Naive thymus-derived CD4-positive, alpha-beta T cell (primary cell): ENCODE measurements around the gene TCAF1. TPM values are rescaled to one million over a fixed set of nuclear protein-coding genes. Genes with fewer than 3 reads are reported as not detected.
"Not testable (repeated sequence)": the region's sequence is repeated elsewhere in the genome, so short reads cannot be mapped to it uniquely, and the experiment has no call there.

ENCODE experiments used
- ATAC-seq: fragments of 150-1000 bp; cut with Tn5 transposase; 2 replicates; pipeline ENCODE4 v1.10.0; 2021; ENCODE audit warnings: mild to moderate bottlenecking, moderate library complexity
- CTCF ChIA-PET: fragments of 350-600 bp; sonication (Branson Sonifier 250); formaldehyde crosslinking; loops from one replicate; lab custom pipeline; 2021; ENCODE audit warnings: antibody characterized with exemption; lab: Charles Lee
- POLR2A ChIA-PET: fragments of 350-600 bp; sonication (Branson Sonifier 250); formaldehyde crosslinking; loops from one replicate; lab custom pipeline; 2021; ENCODE audit warnings: antibody characterized with exemption, inconsistent platforms; lab: Charles Lee
- DNase-seq, 9 donors: peaks; one replicate each; pipeline versions ENCODE4 v3.0.0 to v3.0.0-alpha.2; 2020 to 2022; ENCODE audit warnings: mixed read lengths in 1 of 9
- H3K27ac ChIP-seq: one replicate; pipeline ENCODE4 v1.7.0; 2013; ENCODE audit warnings: mild to moderate bottlenecking, low read depth, low read length, moderate library complexity
- H3K27me3 ChIP-seq, 2 donors: one replicate each; pipeline ENCODE4 v1.7.0; 2013; ENCODE audit warnings: low read length in 2 of 2, mild to moderate bottlenecking in 2 of 2, moderate library complexity in 2 of 2; ENCODE audit not compliant: control insufficient read depth in 2 of 2, insufficient read depth in 2 of 2
- H3K36me3 ChIP-seq, 3 experiments: 1 replicate in 2 of 3; 2 replicates in 1 of 3; pipeline ENCODE4 v1.7.0; 2013; ENCODE audit warnings: low read length in 3 of 3, mild to moderate bottlenecking in 3 of 3, moderate library complexity in 1 of 3; ENCODE audit not compliant: insufficient read depth in 3 of 3, control insufficient read depth in 2 of 3
- H3K4me1 ChIP-seq, 2 donors: one replicate each; pipeline ENCODE4 v1.7.0; 2013; ENCODE audit warnings: low read length in 2 of 2, mild to moderate bottlenecking in 2 of 2, moderate library complexity in 1 of 2; ENCODE audit not compliant: control insufficient read depth in 2 of 2, insufficient read depth in 2 of 2
- H3K4me3 ChIP-seq: 2 replicates; pipeline ENCODE4 v1.7.0; 2013; ENCODE audit warnings: mild to moderate bottlenecking, low read length
- H3K9me3 ChIP-seq, 3 experiments: 1 replicate in 2 of 3; 2 replicates in 1 of 3; pipeline ENCODE4 v1.7.0; 2013; ENCODE audit warnings: low read length in 3 of 3; ENCODE audit not compliant: control insufficient read depth in 2 of 3
- H3K27ac Mint-ChIP-seq, 9 donors: one replicate each; pipeline ENCODE4 v1.8.0; 2020 to 2022; ENCODE audit warnings: mixed read lengths in 9 of 9, mild to moderate bottlenecking in 8 of 9, moderate library complexity in 5 of 9, inconsistent platforms in 2 of 9
- H3K27me3 Mint-ChIP-seq, 5 donors: one replicate each; pipeline ENCODE4 v1.8.0; 2021 to 2022; ENCODE audit warnings: mixed read lengths in 5 of 5, mild to moderate bottlenecking in 1 of 5
- H3K36me3 Mint-ChIP-seq, 5 donors: one replicate each; pipeline ENCODE4 v1.8.0; 2020 to 2022; ENCODE audit warnings: mixed read lengths in 5 of 5, mild to moderate bottlenecking in 3 of 5, inconsistent platforms in 1 of 5
- H3K4me1 Mint-ChIP-seq, 7 donors: one replicate each; pipeline ENCODE4 v1.8.0; 2020 to 2022; ENCODE audit warnings: mixed read lengths in 7 of 7, mild to moderate bottlenecking in 3 of 7, inconsistent platforms in 1 of 7
- H3K4me3 Mint-ChIP-seq, 10 donors: one replicate each; pipeline ENCODE4 v1.8.0; 2020 to 2022; ENCODE audit warnings: mild to moderate bottlenecking in 10 of 10, mixed read lengths in 10 of 10, moderate library complexity in 6 of 10, inconsistent platforms in 2 of 10
- H3K9me3 Mint-ChIP-seq, 11 donors: one replicate each; pipeline ENCODE4 v1.8.0; 2020 to 2022; ENCODE audit warnings: mixed read lengths in 11 of 11, mild to moderate bottlenecking in 4 of 11, inconsistent platforms in 1 of 11, moderate library complexity in 1 of 11
- intact Hi-C, 2 donors: fragments of 100-400 bp; cut with micrococcal nuclease; formaldehyde crosslinking; loops; one replicate each; pipeline ENCODE4 v1.15.1; 2023
- polyA plus RNA-seq, 2 donors: library from polyadenylated mRNA; unstranded; fragments of 300-500 nt; fragmentation: Illumina TruSeq; gene quantifications; one replicate each; pipeline ENCODE4 v1.2.3, GENCODE V29; 2021
- total RNA-seq, 6 experiments: library from RNA in 5 of 6; stranded (reverse) in 5 of 6; gene quantifications; 1 replicate in 5 of 6; 2 replicates in 1 of 6; pipeline ENCODE4 v1.2.3 and lab custom pipeline; 2021 to 2026

TCAF1 gene
- total and polyA plus RNA-seq, 7 experiments from 2014 or later: 6.8 to 19.4 (median 11.1) TPM

DNA sequence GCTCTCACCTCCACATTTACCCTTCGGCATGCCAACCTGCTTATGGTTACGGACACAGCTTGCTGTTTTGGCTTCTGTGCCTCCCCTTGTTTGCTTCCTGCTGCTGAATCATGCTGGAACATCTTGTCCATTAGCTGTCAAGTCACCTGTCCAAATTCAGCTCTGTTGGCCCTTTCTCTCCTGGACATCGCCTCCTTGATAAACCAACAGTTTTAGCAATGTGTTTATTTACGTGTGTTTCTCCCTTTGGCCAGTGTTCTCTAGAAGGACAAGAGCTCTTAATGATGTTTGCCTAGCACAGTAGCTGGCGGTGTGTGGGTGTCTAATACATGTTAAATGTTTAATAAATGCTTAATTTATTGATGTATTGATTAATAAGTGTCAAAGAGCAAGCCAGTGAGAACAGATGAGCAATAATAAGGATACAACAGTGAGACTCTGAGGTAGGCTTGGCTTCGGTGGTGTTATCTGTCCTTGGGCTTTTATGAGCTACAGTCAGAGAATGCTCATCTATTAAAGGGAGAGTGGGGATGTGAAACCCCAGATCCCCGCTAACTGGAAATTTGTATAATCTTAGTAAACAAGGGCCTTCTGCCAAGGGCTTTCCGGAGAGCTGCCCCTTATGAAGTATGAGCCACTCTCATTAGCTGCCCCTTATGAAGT lies 85.4 kb downstream of the TCAF1 start:
- H3K4me1 Mint-ChIP-seq, H3K27ac ChIP-seq, H3K36me3 ChIP-seq, H3K9me3 ChIP-seq, H3K27me3 ChIP-seq, H3K9me3 Mint-ChIP-seq, H3K27me3 Mint-ChIP-seq, ATAC-seq, H3K27ac Mint-ChIP-seq, H3K4me1 ChIP-seq, DNase-seq, H3K36me3 Mint-ChIP-seq, H3K4me3 ChIP-seq, H3K4me3 Mint-ChIP-seq, POLR2A ChIA-PET, intact Hi-C loops, CTCF ChIA-PET: not testable (repeated sequence)

DNA sequence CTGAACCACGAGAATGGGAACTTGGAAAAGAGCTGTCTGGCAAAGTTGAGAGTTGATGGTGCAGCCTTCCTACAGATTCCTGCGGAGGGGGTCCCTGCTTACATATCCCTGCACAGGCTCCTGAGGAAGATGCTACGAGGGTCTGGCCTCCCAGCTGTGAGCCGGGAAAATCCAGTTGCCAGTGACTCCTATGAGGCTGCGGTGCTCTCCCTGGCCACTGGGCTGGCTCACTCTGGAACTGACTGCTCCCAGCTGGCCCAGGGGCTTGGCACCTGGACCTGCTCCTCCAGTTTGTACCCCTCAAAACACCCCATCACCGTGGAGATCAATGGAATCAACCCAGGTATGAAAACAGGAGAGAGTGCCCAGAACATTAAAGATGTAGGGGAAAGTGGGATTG lies 91.3 kb downstream of the TCAF1 start:
- H3K4me3 ChIP-seq, CTCF ChIA-PET, H3K36me3 ChIP-seq, H3K27me3 ChIP-seq, H3K27ac ChIP-seq, POLR2A ChIA-PET, H3K27me3 Mint-ChIP-seq, H3K27ac Mint-ChIP-seq, H3K9me3 ChIP-seq, intact Hi-C loops, H3K4me1 Mint-ChIP-seq, H3K4me1 ChIP-seq, DNase-seq, ATAC-seq, H3K4me3 Mint-ChIP-seq, H3K36me3 Mint-ChIP-seq, H3K9me3 Mint-ChIP-seq: not testable (repeated sequence)

DNA sequence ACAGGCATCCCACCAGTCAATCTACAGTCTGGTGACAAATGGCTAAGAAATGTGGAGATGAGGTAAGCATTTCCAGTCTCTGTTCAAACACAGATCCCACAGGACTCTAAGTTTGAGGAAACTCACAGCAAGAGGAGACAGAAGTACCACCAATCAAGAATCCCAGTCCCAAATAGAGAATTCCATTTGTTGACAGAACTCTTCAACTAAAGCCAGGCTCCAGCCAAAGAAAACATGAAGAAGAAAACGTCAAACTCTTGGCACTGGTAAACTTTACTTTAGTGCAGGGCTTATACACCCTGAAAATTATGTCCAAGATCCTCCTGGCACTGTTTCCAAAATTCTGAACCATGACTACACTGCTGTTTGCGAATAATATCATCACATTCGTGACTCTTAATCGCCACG lies 95.3 kb downstream of the TCAF1 start:
- H3K4me1 Mint-ChIP-seq, intact Hi-C loops, H3K36me3 ChIP-seq, H3K36me3 Mint-ChIP-seq, POLR2A ChIA-PET, H3K4me1 ChIP-seq, CTCF ChIA-PET, H3K4me3 Mint-ChIP-seq, H3K27me3 Mint-ChIP-seq, H3K9me3 ChIP-seq, DNase-seq, H3K27ac Mint-ChIP-seq, H3K27me3 ChIP-seq, H3K27ac ChIP-seq, H3K4me3 ChIP-seq, ATAC-seq, H3K9me3 Mint-ChIP-seq: not testable (repeated sequence)

Other genes starting within 250 kb of the TCAF1 start
- 1 to 10 TPM in 4 of 5 experiments, under 1 TPM in 1; 0.80 to 2.4 (median 1.8) TPM for gene CTAGE6, start 144.5 kb downstream of the TCAF1 start, total RNA-seq
- gene CTAGE6, start 144.5 kb downstream of the TCAF1 start, polyA plus RNA-seq: not detected
- not detected for gene OR2F2, start 33.1 kb upstream of the TCAF1 start, total RNA-seq
- gene OR2F2, start 33.1 kb upstream of the TCAF1 start, polyA plus RNA-seq: not detected
- gene OR2F1, start 52.7 kb upstream of the TCAF1 start, total RNA-seq: not detected
- gene OR2F1, start 52.7 kb upstream of the TCAF1 start, polyA plus RNA-seq: not detected
- gene OR6B1, start 98.1 kb upstream of the TCAF1 start, total RNA-seq: not detected
- gene OR6B1, start 98.1 kb upstream of the TCAF1 start, polyA plus RNA-seq: not detected
- gene OR2A5, start 146.8 kb upstream of the TCAF1 start, total RNA-seq: not detected
- not detected for gene OR2A5, start 146.8 kb upstream of the TCAF1 start, polyA plus RNA-seq
- gene OR2A25, start 167.6 kb upstream of the TCAF1 start, total RNA-seq: not detected
- gene OR2A25, start 167.6 kb upstream of the TCAF1 start, polyA plus RNA-seq: not detected
- gene OR2A12, start 184.1 kb upstream of the TCAF1 start, total RNA-seq: not detected
- gene OR2A12, start 184.1 kb upstream of the TCAF1 start, polyA plus RNA-seq: not detected
- not detected for gene OR2A2, start 207.4 kb upstream of the TCAF1 start, total RNA-seq
- not detected for gene OR2A2, start 207.4 kb upstream of the TCAF1 start, polyA plus RNA-seq
- gene OR2A14, start 221.0 kb upstream of the TCAF1 start, total RNA-seq: not detected
- not detected for gene OR2A14, start 221.0 kb upstream of the TCAF1 start, polyA plus RNA-seq